Mesangial cell (primary cell): ENCODE data around the gene NOG. TPM values are rescaled to one million over a fixed set of nuclear protein-coding genes. Genes with fewer than 3 reads are reported as not detected.

Source experiments
- total RNA-seq: library from RNA; depleted of rRNA; stranded (reverse); fragments of >200 nt; gene quantifications from 2 replicates; pipeline ENCODE4 v1.2.3, GENCODE V29; 2015

The NOG gene
- 3.3 and 37.2 TPM in 2 replicates for total RNA-seq

GRCh38 chr17:56593646-56594319, at the start of gene NOG:
NOG (plus strand) TSS chr17:56593699; CDS start chr17:56594224, 525 bp downstream.

Other genes starting within 250 kb of the NOG start
- gene C17orf67, start 240.2 kb downstream of the NOG start, total RNA-seq = 0.76 and 1.1 TPM in 2 replicates
- gene DGKE, start 240.5 kb downstream of the NOG start, total RNA-seq = 2.4 and 2.7 TPM in 2 replicates